Activated CD4-positive, alpha-beta T cell treated with anti-CD3 and anti-CD28 coated beads, Interleukin-2, amount 50 U/mL, for 48 hours (primary cell): ENCODE measurements around the gene FANCC.

Experiments
- DNase-seq, 2 experiments: peaks; one replicate each; pipeline ENCODE4 v3.0.0-alpha.2; 2020

The FANCC gene, protein sequence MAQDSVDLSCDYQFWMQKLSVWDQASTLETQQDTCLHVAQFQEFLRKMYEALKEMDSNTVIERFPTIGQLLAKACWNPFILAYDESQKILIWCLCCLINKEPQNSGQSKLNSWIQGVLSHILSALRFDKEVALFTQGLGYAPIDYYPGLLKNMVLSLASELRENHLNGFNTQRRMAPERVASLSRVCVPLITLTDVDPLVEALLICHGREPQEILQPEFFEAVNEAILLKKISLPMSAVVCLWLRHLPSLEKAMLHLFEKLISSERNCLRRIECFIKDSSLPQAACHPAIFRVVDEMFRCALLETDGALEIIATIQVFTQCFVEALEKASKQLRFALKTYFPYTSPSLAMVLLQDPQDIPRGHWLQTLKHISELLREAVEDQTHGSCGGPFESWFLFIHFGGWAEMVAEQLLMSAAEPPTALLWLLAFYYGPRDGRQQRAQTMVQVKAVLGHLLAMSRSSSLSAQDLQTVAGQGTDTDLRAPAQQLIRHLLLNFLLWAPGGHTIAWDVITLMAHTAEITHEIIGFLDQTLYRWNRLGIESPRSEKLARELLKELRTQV

DNA sequence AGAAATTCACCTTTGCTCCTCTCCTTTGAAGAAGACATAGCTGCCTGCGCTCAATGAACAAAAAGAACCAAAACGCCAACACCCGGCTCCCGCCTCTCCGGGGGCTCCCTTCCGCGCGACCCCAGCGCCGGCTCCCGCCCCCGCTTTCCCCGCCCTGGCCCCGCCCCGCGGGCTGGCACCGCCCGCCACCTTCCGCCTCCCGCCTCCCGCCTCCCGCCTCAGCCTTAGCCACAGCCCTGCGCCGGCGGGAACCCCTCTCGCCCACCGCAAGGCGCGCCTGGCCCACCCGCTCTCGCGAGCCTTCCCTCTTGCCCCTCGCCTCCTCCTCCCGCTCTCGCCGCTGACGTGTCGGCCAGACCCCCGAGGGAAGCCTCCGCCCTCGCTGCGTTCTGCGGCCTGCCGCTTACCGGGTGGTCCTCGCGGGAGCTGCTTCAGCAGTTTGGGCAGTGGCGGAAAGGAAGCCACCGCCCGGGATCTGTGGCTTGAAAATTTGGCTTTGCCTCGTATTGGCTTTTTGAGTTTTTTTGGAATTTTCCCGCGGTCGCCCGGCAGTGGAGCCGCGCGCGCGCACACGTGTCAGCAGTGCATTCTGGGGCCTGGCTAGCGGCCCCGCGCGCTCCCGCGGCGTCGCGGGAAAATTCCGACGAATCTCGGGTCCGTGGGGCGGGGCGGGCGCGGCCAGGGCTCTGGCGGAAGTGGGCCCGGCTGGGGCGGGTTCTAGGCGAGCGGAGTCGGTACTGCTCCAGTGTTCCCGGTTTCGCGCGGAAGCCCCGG, at the start of gene FANCC:
TSS of gene FANCC (minus strand) at position 591 of the 774 bp plus-strand sequence. CDS start 68,418 bp downstream, outside the sequence.
- peak; percentile 89 to 92 for DNase-seq

DNA sequence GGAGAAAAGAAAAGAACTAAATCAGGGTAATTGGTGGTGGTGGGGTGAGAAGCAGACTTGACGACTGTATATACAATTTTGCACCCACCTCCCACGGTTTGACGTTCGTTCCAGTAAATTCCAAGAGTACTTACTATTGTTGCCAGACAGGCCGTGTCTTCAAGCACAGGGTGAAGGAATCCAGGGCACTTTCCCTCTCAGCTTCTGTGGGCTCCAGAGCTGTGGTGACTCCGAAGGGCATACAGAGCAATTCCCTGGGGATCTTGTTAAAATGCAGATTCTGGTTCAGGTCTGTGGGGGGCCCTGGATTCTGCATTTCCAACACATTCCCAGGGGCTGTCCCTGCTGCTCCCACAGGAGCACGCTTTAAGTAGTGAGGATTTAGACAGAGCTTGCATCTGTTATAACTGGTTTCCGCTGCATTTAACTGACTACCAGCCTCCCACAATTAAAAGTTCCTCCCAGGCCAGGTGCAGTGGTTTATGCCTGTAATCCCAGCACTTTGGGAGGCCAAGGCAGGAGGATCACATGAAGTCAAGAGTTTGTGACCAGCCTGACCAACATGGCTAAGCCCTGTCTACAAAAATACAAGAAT, 49.3 kb upstream of the FANCC start:
- no peak for DNase-seq

DNA sequence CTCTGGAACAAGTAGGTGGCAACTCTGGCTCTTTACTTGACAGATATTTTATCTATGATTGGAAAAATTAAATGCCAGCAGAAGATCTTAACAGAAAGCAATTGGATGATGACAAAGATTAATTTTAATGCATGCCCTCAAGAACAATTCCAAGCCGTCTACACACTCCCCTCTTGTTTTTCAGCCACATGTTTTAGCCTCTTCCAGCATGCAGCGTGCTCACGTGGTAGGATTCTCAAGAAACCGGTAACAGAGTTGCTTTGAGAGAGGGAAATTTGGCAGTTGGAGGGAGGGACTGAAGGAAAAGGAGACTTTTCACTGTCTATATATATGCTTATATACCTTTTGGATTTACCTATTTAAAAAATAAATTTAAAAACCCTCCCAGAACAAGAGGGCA, 48.3 kb upstream of the FANCC start:
- DNase-seq: no peak

DNA sequence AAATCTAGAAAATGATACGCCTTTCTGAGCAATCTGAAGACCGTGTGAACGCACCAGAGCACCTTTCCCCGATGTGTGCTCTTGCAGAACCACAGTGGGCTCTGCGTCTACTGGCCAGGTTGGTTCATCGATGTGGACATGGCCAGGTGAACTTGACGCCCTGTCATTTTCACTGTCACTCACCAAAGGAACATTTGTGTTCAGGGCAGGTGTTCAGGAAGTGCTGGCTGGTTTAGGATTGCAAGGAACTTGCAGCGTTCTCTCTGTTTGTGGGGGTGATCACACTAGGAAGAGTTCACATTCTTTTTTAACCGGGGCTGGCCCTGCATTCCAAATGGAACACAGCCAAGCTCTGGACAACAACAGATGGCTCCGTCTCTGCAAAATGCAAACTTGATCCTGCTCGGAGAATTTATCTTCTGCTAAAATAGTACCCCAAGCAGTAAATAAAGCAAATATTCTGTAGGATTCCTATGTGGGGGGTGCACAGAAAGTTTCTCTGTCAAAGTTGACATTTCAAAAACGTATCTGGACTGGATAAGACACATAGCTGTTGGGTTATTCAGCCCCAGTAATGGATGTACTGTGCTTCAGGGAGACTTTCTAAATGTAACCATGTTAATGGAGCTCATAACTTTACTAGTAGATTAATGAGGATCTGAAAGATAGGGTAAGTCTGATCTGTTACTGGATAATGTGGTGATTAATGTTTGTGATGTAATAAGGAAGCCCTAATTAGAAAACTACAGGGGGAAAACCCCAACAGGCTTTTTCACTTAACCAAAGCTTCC, 45.7 kb upstream of the FANCC start:
- DNase-seq: no peak

DNA sequence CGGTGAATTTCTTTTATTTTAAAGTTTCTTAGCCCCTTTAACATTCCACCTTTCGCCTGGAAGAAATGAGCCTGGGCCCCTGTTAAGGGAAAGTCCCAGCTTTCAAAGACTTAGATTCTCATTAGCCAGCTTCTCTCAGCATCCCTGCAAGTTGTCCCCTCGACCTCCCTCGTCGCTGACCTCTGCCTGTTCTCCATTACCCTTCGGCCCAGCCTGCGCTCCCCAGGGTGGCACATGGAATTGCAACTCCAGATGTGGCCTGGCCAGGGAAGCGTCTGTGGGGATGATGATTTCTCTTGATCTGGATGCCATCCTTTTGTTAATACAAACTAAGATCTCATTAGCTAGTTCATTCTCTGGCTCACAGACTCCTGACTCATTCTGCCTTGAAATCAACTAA, 43.4 kb upstream of the FANCC start:
- DNase-seq: no peak

DNA sequence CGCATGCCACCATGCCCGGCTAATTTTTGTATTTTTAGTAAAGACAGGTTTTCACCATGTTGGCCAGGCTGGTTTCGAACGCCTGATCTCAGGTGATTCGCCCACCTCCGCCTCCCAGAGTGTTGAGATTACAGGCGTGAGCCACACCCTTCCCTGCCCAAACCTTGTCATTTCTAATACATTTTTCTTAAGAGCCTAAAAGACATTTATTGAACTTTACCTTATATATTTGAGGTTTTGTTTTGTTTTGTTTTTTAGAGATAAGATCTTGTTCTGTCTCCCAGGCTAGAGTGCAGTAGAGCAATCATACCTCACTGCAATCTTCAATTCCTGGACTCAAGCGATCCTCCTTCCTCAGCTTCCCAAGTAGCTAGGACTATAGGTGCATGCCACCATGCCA, 39.8 kb upstream of the FANCC start:
- no peak for DNase-seq

DNA sequence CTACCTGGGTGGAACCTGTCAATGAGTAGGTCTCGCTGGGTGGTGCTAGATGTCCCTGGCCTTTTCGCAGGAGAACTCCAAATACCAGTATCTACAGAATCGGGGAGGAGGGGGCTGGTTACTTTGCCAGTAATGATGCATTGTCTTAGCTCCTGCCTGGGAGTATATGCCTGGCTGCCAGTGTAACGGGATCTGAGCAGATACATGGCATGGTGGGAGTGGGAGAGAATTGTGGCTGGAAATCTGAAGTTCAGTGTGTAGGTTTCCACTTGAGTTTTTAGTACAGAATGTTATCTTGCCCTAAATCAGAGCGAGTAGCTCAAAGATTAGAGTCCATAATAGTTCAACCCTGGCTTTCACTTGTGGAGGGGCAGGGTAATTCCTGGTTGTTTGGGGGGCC, 38.0 kb upstream of the FANCC start:
- DNase-seq: no peak

DNA sequence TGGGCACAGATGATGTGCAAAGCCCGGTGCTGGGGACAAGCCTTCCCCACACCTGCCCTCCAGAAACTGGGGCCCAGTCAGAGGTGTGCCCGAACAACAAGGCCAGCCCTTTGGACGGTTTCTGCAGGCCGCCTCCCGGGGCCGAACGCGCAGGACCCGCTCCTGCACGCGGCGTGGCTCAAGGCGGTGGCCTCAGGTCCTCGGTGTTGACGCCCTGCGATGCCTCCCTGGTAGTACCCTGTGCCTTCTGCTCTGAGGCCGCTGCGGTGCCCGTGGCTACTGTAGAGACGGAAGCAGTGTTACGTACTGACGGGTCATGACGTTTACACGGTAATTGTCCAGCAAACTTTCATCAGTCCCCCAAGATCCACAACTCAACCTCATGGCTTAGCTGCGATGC, 33.5 kb upstream of the FANCC start:
- no peak for DNase-seq

DNA sequence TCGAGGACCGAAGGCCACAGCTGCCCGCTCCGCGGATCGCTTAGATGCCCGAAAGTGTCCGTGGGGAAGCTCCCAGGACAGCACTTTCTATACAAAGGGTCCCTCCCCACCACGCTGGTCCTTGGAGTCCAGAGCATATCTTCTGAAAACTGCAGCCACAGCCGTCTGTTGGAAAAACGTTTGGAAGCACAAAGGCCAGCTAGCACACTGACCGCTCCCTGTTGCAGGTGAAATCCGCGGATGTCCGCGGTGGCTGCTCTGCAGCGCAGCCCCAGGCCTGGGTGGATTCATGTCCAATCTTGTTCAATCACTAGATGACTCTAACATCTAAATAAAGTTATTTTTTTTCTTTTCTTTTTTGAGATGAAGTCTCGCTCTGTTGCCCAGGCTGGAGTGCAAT, 32.8 kb upstream of the FANCC start:
- no peak for DNase-seq

DNA sequence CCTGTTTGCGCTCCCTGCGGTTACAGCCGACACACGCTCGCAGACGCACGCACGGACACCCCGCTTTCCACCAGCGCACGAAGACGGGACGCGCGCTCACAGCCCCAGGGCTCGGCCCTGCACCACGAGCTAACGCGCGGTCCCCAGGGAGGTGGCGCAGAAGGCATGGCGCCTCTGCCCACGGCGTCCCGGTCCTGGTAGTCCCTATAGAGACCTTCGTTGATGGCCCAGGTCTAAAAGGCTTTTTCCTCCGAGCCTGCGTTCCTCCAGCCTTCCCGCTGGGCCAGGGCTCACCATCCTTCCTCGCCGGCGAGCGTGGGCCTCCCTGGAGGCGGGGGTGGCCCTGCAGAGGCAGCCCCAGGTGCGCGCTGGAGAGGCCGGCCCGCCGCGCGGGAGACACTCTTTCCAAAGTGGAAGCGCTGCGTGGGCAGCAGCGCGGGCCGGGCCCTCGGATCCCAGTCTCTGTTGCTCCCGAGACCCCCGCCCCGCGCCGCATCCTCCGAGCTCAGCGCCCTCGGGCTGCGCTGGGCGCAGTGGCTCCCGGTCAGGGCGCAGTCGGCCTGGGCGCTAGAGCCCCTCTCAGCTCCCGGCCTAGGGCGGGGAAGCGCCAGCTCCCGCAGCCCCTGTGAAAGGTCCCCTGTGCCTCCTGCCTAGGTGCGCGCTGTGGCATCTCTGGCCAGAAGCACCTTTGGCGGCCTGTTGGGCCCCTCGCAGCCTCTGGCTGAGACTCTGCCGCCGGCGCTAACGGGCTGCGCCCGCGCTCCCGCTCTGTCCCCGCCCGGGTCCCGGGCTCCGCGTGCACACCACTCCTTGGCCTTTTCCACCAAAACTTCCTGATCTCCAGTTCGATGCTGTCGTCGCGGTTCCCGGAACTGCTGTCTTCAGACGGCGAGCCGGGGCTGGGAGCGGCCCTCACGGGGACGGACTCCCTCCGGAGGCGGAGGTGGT, 31.9 kb upstream of the FANCC start:
- DNase-seq: peak in 1 of 2 experiments; percentile 14

DNA sequence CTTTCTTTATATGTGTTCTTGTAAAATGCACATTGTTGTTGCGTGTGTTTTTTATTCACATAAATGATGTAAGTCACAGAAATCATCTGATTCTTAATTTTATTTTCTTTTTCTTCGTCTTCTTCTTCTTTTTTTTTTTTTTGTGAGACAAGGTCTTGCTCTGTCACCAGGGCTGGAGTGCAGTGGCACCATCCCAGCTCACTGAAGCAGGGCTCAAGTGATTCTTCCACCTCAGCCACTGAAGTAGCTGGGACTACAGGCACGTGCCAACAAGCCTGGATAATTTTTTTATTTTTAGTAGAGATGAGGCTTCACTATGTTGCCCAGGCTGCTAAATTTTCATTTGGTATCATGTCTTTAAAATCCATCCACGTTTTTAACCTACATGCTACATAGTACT, 28.5 kb upstream of the FANCC start:
- DNase-seq: no peak

DNA sequence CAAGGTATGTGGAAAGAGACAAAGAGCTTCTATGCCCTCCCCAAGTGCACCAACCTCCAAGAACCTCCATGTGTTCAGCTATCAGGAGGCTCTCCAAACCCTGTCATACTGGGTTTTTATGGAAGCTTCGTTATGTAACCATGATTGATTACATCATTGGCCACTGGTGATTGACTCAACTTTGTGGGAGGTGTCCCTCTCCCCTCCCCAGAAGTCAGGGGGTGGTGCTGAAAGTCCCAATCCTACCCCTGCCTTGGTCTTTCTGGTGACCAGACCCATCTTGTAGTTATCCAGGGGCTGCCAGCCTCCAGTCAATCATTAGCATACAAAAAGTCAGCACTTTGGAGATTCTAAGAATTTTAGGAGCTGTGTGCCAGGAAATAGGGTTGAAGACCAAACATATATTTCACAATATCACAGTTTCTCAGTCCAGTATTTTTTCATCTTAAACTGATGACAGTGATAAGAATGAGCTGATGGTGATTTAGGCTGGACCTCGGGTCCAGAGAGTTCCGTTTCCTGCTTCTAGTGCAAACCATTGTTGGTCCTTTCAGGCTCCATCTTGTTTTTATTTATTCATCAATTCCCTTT, 27.3 kb upstream of the FANCC start:
- DNase-seq: no peak

DNA sequence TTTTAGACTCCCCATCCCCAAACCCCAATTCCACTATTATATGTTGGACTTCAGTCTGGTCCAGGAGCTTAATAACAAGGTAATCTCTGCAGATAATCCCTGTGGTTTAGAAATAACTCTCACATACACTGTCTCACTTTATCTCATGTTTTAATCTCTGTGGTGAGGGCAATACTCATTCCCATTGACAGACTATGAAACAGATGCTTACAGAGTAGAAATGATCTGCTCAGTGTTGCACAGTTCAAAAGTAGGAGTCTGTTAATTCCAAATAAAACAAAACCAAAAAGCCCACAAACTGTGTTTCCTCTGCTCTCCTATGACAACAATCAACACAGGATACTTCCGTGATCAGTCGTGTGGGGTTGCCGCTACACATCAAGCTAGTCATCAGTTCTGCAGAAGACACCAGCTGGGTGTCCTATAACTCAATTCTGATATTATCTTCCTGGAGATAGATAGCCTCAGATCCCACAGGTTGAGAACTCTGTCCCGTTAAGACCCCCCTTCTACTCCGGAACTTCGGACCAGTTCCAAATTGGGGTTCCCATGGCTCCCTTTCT, 26.3 kb upstream of the FANCC start:
- no peak for DNase-seq

DNA sequence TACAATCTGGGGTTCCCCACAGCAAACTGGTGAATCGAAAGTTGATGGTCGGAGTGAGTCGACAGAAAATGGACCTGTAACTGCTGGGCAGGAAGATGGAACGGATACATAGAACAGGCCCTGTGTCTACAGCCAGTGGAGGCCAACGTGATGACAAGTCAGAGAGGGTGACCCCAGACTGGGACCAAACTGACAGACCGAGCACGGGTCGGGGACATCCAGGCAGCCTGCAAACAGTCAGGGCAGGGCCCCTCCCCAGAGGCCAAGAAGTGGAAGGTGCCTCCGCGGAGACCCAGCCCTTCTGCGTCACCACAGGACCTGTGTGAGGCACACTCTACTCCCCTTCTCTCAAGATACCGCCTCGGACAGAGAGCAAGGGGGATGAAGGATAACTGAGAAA, 25.1 kb upstream of the FANCC start:
- DNase-seq: no peak

DNA sequence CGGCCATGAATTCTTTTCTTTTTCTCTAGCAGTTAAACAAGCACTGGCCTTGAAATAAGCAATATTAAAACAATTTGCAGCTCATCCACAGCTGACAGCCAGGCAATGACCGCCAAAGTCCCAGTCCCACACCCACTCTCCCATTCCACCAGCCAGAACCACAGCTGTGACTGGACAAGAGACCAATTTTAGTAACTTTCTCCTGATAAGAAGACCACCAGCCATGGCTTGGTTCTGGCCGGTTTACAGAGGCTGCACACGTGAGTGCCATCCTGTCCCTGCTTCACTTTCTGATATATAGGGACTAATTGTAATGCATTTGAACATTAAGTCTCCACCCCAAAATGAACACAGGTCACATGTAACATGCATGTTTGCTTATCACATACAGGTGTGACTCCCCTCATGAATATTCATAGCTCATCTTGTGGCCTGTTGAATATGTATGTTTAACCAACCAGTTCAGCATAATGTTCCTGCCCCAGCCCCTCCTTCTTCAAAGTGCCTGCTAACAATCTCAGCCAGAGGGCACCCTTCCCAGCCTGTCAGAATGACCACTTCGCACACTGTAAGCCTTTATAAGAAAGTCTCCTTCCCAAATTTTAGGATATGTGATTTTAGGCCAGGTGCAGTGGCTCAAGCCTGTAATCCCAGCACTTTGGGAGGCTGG, 23.9 kb upstream of the FANCC start:
- no peak for DNase-seq

DNA sequence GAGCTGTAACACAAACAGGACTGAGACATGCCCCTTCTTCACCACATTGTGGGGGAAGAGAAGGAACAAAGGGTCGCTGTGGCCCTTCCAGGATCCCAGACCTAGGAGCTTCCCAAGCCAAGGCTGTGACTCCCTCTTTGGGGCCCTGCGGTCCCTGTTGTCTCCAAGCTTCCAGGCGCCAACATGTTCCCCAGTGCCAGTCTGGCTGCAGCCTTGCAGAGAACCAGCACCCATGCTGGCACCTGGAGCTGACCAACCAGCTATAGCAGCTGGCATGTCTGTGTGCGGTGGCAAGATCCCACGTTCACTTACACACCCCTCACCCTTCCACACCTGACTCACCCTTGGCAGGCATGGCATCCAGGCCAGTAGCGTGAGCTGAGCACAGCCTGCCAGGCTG, 20.7 kb upstream of the FANCC start:
- DNase-seq: no peak

DNA sequence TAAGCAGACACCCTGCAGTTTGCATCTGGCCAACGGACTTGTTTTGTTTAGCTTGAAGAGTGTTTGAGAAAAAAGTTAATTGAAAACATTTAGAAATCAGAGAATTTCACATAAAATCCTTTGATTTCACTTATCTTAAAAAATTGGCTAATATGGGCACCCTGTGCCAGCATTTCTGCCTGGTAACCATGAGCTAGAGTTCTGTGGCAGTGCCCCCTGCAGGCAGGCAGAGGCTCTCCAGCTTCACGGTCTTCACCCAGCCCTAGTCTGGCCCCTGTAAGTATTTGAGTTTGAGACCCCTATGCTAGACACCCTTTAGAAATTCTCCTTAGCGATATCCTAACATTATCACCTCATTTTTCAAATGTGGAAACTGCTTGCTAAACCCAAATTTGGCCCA, 18.8 kb upstream of the FANCC start:
- DNase-seq: peak; percentile 31 to 32

DNA sequence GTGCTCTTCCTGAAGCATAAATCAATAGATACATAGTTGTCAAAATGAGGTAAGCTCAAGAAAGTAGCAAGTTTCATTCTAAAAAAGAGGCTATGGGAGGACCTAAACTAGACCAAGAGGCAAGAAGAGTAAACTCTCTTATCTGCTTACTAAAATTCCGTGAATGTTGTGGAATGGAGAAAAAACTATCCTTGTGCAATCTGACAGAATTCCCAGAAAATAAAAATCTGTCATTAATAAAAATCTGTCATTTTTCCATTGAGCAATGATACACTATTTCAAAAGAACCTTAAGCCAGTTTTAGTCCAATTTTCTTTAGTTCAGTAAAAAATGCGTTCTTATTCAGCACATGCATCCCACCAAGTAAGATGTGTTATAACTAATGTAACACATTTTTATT, 15.9 kb upstream of the FANCC start:
- no peak for DNase-seq

DNA sequence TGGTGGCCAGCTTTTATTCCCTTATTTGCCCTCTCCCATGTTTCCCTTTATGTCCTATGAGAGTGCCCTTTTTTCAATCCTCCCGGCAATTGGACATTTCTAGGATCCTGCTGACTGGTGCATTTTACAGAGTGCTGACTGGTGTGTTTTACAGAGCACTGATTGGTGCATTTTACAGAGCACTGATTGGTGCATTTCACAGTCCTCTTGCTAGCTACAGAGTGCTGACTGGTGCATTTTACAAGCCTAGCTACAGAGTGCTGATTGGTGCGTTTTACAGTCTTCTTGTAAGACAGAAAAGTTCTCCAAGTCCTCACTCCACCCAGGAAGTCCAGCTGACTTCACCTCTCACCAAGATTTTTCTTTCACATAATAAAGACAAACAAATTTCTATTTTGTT, 15.4 kb upstream of the FANCC start:
- no peak for DNase-seq

DNA sequence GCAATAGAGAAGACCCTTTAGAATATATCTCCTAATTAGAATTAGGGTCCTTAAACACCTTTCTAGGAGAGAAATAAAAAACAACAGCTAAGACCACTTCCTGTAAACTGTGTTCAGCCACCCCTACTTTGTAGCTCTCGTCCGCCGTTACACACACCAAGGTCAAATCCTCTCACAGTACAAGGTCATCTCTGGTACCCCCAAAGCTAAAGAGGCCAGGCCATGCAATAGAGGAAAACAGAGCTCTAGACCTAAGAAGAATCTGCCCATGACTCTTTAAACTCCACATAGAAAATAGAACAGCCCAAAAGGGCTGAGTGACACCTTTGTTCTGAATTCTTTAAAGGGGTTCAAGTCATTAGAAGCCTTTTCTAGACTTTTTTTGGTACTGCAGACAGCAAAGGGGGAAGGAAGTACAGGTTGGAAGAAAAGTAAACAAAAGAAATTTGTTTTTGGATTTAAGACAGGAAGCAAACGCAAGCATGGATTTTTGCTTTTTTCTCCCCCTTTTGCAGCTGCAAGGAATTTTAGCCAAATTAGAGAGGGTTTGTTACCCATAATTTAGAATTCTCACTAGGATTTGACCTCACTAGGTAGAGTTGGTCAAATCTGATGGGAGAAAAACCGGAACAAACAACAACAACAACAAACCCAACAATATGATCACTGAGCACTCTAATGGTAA, 13.4 kb upstream of the FANCC start:
- DNase-seq: no peak
